DOHH2 (cell line): ENCODE results near the gene IGF2BP3.

ENCODE experiments used
- EZH2phosphoT487 ChIP-seq: fragments of 200-600 bp; sonication (generic); IDR thresholded peaks from 2 replicates; pipeline ENCODE4 v1.6.1; 2017; ENCODE audit warnings: borderline replicate concordance, mild to moderate bottlenecking, antibody characterized with exemption, low read length, moderate library complexity, mixed read lengths
- TF ChIP-seq, protein P1 (sequence below): fragments of 200-600 bp; sonication (generic); IDR thresholded peaks from one replicate; pipeline ENCODE4 v1.5.1; 2014; ENCODE audit warnings: antibody characterized with exemption, mild to moderate bottlenecking, low read depth, low read length; ENCODE audit not compliant: poor library complexity, severe bottlenecking

DNA sequence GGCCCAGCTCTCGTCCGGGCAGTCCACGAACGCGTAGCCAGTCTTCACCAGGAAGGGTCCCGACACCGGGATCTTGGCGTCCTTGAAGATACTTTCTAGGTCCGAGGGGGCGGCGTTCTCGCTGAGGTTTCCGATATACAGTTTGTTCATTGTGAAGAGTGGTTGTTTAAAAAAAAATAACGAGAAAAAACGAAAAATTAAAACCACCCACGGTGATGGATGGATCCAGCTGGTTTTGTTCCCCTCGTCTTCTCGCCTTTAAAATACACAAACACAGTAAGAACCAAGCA is 385 bp downstream of the IGF2BP3 start:
- TF ChIP-seq, protein P1, sequence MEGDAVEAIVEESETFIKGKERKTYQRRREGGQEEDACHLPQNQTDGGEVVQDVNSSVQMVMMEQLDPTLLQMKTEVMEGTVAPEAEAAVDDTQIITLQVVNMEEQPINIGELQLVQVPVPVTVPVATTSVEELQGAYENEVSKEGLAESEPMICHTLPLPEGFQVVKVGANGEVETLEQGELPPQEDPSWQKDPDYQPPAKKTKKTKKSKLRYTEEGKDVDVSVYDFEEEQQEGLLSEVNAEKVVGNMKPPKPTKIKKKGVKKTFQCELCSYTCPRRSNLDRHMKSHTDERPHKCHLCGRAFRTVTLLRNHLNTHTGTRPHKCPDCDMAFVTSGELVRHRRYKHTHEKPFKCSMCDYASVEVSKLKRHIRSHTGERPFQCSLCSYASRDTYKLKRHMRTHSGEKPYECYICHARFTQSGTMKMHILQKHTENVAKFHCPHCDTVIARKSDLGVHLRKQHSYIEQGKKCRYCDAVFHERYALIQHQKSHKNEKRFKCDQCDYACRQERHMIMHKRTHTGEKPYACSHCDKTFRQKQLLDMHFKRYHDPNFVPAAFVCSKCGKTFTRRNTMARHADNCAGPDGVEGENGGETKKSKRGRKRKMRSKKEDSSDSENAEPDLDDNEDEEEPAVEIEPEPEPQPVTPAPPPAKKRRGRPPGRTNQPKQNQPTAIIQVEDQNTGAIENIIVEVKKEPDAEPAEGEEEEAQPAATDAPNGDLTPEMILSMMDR, result no peak
- TF ChIP-seq EZH2phosphoT487, result no peak
